ENCODE data around the gene PRR36.

- TF ChIP-seq POLR2AphosphoS5 (IDR thresholded peaks at IDR 0.05): no peak
- no peak for TF ChIP-seq CTCF (IDR thresholded peaks at IDR 0.05)
- no peak for TF ChIP-seq EP300 (IDR thresholded peaks at IDR 0.05)
- TF ChIP-seq POLR2A (IDR thresholded peaks at IDR 0.05): no peak
Observed at GRCh38 chr19:7872306-7873204, 1.6 kb downstream of the PRR36 start.
